B cell (primary cell): Measurements from ENCODE around the gene FAM227B. TPM values are rescaled to one million over a fixed set of nuclear protein-coding genes. Genes with fewer than 3 reads are reported as not detected.

ENCODE experiments used
- ATAC-seq: fragments of 200-7000 bp; cut with Tn5 transposase; one replicate; pipeline ENCODE4 v1.10.0; 2021; ENCODE audit warnings: low read depth, mild to moderate bottlenecking, moderate number of reproducible peaks, moderate library complexity
- CTCF ChIA-PET: fragments of 350-600 bp; sonication (Branson Sonifier 250); formaldehyde crosslinking; loops from one replicate; lab custom pipeline; 2021; ENCODE audit warnings: antibody characterized with exemption, inconsistent platforms; lab: Charles Lee
- POLR2A ChIA-PET: fragments of 350-600 bp; sonication (Branson Sonifier 250); formaldehyde crosslinking; loops from one replicate; lab custom pipeline; 2021; ENCODE audit warnings: antibody characterized with exemption; lab: Charles Lee
- DNase-seq: peaks from one replicate; pipeline ENCODE4 v3.0.0; 2013
- H2AFZ ChIP-seq: 2 replicates; pipeline ENCODE4 v1.6.1; 2012; ENCODE audit warnings: mild to moderate bottlenecking, low read depth, low read length; ENCODE audit not compliant: insufficient read depth, poor library complexity, severe bottlenecking
- H3K27ac ChIP-seq, 2 donors: 1 replicate in 1 of 2; 2 replicates in 1 of 2; pipeline ENCODE4 v1.5.1; 2012 to 2013; ENCODE audit warnings: low read length in 2 of 2, mild to moderate bottlenecking in 2 of 2, moderate library complexity in 1 of 2
- H3K27me3 ChIP-seq, 4 experiments: fragments of 200-600 bp in 1 of 4; sonication (generic) in 1 of 4; replicated peaks in 1 of 4; 1 replicate in 2 of 4; 2 replicates in 2 of 4; pipeline versions ENCODE4 v1.6.1 to v1.7.0; 2013 to 2016; ENCODE audit warnings: low read length in 3 of 4, mild to moderate bottlenecking in 2 of 4, mixed read lengths in 1 of 4, moderate library complexity in 1 of 4; ENCODE audit not compliant: insufficient read depth in 4 of 4, control insufficient read depth in 3 of 4; ENCODE audit errors: control extremely low read depth in 1 of 4
- H3K36me3 ChIP-seq, 2 experiments: replicated peaks in 1 of 2; 1 replicate in 1 of 2; 2 replicates in 1 of 2; pipeline versions ENCODE4 v1.6.1 to v1.7.1; 2013; ENCODE audit warnings: low read length in 1 of 2; ENCODE audit not compliant: insufficient read depth in 2 of 2, control insufficient read depth in 1 of 2; ENCODE audit errors: control extremely low read depth in 1 of 2, extremely low read depth in 1 of 2
- H3K4me1 ChIP-seq, 2 donors: fragments of 200-600 bp in 1 of 2; sonication (generic) in 1 of 2; 1 replicate in 1 of 2; 2 replicates in 1 of 2; pipeline versions ENCODE4 v1.5.1 to v1.6.1; 2013 to 2017; ENCODE audit warnings: low read length in 2 of 2; ENCODE audit not compliant: control insufficient read depth in 2 of 2, insufficient read depth in 2 of 2
- H3K4me2 ChIP-seq: replicated peaks from 2 replicates; pipeline ENCODE3; 2012; ENCODE audit warnings: mild to moderate bottlenecking, low read depth, low read length; ENCODE audit not compliant: poor library complexity, severe bottlenecking
- H3K4me3 ChIP-seq, 5 experiments: fragments of 200-600 bp in 1 of 5; sonication (generic) in 1 of 5; 1 replicate in 3 of 5; 2 replicates in 2 of 5; pipeline versions ENCODE4 v1.5.1 to v1.7.0; 2011 to 2016; ENCODE audit warnings: low read length in 4 of 5, mild to moderate bottlenecking in 4 of 5, low read depth in 2 of 5, control low read depth in 1 of 5, moderate library complexity in 1 of 5; ENCODE audit not compliant: insufficient read depth in 1 of 5; ENCODE audit errors: control extremely low read depth in 1 of 5, extremely low read depth in 1 of 5
- H3K79me2 ChIP-seq: fragments of 200-600 bp; sonication (generic); one replicate; pipeline ENCODE4 v1.6.0; 2016; ENCODE audit warnings: low read length; ENCODE audit not compliant: control insufficient read depth, insufficient read depth
- H3K9ac ChIP-seq: fragments of 200-600 bp; sonication (generic); 2 replicates; pipeline ENCODE4 v1.6.1; 2017; ENCODE audit warnings: mild to moderate bottlenecking, low read length, moderate library complexity
- H3K9me3 ChIP-seq, 3 donors: one replicate each; pipeline versions ENCODE4 v1.6.1 to v1.7.1; 2013; ENCODE audit warnings: low read length in 2 of 3; ENCODE audit not compliant: control insufficient read depth in 2 of 3, insufficient read depth in 1 of 3; ENCODE audit errors: control extremely low read depth in 1 of 3
- H4K20me1 ChIP-seq: 2 replicates; pipeline ENCODE4 v1.6.0; 2012; ENCODE audit warnings: mild to moderate bottlenecking, low read length; ENCODE audit not compliant: insufficient read depth, control insufficient read depth, poor library complexity, severe bottlenecking
- H3K27ac Mint-ChIP-seq: one replicate; pipeline ENCODE4 v1.8.0; 2021; ENCODE audit warnings: mixed read lengths
- H3K27me3 Mint-ChIP-seq: one replicate; pipeline ENCODE4 v1.8.0; 2021; ENCODE audit warnings: mixed read lengths
- H3K4me1 Mint-ChIP-seq: one replicate; pipeline ENCODE4 v1.8.0; 2021; ENCODE audit warnings: mixed read lengths
- H3K4me3 Mint-ChIP-seq: one replicate; pipeline ENCODE4 v1.8.0; 2021; ENCODE audit warnings: mixed read lengths
- H3K9me3 Mint-ChIP-seq: one replicate; pipeline ENCODE4 v1.8.0; 2022; ENCODE audit warnings: mixed read lengths; ENCODE audit not compliant: insufficient read depth
- EZH2 ChIP-seq: IDR thresholded peaks from 2 replicates; pipeline ENCODE4 v1.6.1; 2012; ENCODE audit warnings: borderline replicate concordance, low read depth, mild to moderate bottlenecking, moderate library complexity, low read length; ENCODE audit not compliant: insufficient read depth, poor library complexity, severe bottlenecking
- WGBS: methylation state at CpG from one replicate; pipeline ENCODE4 v1.1.5; 2013; ENCODE audit warnings: missing lambda C conversion rate; ENCODE audit not compliant: insufficient coverage; 5-methylcytosine and 5-hydroxymethylcytosine counted together
- intact Hi-C: fragments of 100-400 bp; cut with micrococcal nuclease; formaldehyde crosslinking; loops from one replicate; pipeline ENCODE4 v1.10.0; 2022
- polyA plus RNA-seq: library from polyadenylated mRNA; depleted of rRNA; stranded (reverse); fragments of >200 nt; gene quantifications from 2 replicates; pipeline ENCODE4 v1.2.3, GENCODE V29; 2012
- total RNA-seq, 2 donors: library from RNA; stranded (reverse); fragments of 120-200 nt in 1 of 2; gene quantifications; 1 replicate in 1 of 2; 2 replicates in 1 of 2; pipeline versions ENCODE4 v1.2.3 to v1.2.4, GENCODE V29; 2013 to 2022
- TF ChIP-seq, protein P1 (sequence below): fragments of 200-600 bp; IDR thresholded peaks from one replicate; pipeline ENCODE4 v1.8.0; 2022; ENCODE audit warnings: antibody characterized with exemption, mild to moderate bottlenecking

The FAM227B gene
- total and polyA plus RNA-seq, 2 donors (not counting 1 experiment from before 2014, with no cell fraction given) = 5.6 to 8.9 TPM

DNA sequence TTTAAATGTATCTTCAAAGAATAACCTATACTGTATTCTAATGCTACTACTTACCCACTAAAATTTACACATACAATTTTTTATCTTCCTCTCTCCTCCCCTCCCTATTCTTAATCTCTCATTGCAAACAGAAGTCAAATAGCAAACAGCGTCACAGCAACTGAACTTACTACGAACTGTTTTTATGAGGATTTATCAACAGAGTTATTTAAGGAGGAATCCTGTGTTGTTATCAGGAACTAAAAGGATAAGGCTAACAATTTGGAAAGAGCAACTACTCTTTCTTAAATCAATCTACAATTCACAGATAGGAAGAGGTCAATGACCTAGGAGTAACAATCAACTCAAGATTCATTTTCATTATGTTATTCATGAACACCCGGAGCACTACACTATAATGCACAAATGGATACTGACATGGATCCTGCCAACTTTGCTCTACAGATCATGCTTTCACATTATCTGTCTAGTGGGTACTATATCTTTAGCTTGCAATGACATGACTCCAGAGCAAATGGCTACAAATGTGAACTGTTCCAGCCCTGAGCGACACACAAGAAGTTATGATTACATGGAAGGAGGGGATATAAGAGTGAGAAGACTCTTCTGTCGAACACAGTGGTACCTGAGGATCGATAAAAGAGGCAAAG is 196.6 kb downstream of the FAM227B start:
- DNase-seq (no peak), ATAC-seq (no peak)
- H3K4me1 ChIP-seq = no peaks in the 10 kb centered on the region
- intact Hi-C loops = loop anchor here (5.0 kb wide), 1 partner anchor 1062 kb away; no protein-coding TSS in a partner anchor
- H3K4me3 ChIP-seq = no peak overlapping the region
- no peak overlapping the region for H3K4me2 ChIP-seq
- H3K9ac ChIP-seq = no peak overlapping the region
- Mint-ChIP-seq H3K4me1 (peaks cover 3% of the 10 kb centered on the region), H3K9me3 (no peaks in the 10 kb centered on the region), H3K27me3 (peaks cover 3% of the 10 kb centered on the region), H3K27ac (no peak overlapping the region), H3K4me3 (no peak overlapping the region)
- POLR2A ChIA-PET = no interaction called here
- H2AFZ ChIP-seq = no peak overlapping the region
- H3K27me3 ChIP-seq = no peaks in the 10 kb centered on the region
- no peaks in the 10 kb centered on the region for H3K36me3 ChIP-seq
- H3K79me2 ChIP-seq = no peaks in the 10 kb centered on the region
- H3K27ac ChIP-seq = no peak overlapping the region
- H3K9me3 ChIP-seq = no peaks in the 10 kb centered on the region
- TF ChIP-seq, protein P1, sequence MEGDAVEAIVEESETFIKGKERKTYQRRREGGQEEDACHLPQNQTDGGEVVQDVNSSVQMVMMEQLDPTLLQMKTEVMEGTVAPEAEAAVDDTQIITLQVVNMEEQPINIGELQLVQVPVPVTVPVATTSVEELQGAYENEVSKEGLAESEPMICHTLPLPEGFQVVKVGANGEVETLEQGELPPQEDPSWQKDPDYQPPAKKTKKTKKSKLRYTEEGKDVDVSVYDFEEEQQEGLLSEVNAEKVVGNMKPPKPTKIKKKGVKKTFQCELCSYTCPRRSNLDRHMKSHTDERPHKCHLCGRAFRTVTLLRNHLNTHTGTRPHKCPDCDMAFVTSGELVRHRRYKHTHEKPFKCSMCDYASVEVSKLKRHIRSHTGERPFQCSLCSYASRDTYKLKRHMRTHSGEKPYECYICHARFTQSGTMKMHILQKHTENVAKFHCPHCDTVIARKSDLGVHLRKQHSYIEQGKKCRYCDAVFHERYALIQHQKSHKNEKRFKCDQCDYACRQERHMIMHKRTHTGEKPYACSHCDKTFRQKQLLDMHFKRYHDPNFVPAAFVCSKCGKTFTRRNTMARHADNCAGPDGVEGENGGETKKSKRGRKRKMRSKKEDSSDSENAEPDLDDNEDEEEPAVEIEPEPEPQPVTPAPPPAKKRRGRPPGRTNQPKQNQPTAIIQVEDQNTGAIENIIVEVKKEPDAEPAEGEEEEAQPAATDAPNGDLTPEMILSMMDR = no peak
- TF ChIP-seq EZH2 = no peak
- WGBS = 100% methylated on average over 1 of the region's 6 CpGs
- H4K20me1 ChIP-seq = no peaks in the 10 kb centered on the region
- CTCF ChIA-PET = interaction anchor here (4.0 kb wide), 1 partner anchor 188 kb away, joined by 42 read pairs; no protein-coding TSS in a partner anchor

DNA sequence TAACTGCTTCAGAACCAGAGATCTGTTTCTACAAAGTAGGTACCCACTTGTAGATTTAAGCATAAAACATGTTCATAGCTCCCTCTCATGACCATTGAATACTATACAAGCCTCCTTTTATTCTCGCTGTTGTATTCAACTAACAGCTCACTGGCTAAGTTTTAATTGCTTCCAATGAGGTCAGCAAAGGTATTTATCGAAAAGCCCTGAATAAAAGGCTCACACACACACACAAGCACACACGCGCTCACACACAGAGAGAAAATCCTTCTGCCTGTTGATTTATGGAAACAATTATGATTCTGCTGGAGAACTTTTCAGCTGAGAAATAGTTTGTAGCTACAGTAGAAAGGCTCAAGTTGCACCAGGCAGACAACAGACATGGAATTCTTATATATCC is 197.6 kb downstream of the FAM227B start, which contains the start of gene FGF7:
Gene FGF7, plus strand, starts transcription at position 222 of the 400 bp plus-strand sequence. CDS start 1,056 bp downstream, outside the sequence.
- POLR2A ChIA-PET = no interaction called here
- no peak for TF ChIP-seq EZH2
- TF ChIP-seq, protein P1 = no peak
- peak within 1 kb of the TSS; percentile 39 for H3K4me2 ChIP-seq
- H3K4me3 ChIP-seq = peak within 1 kb of the TSS in 1 of 5 experiments; percentile 8
- H3K9ac ChIP-seq = no peak within 1 kb of the TSS
- H4K20me1 ChIP-seq = no peaks in the 10 kb centered on the region
- Mint-ChIP-seq H3K27me3 (peaks cover 3% of the 10 kb centered on the region), H3K4me1 (peaks cover 3% of the 10 kb centered on the region), H3K27ac (no peak within 1 kb of the TSS), H3K4me3 (no peak within 1 kb of the TSS), H3K9me3 (no peaks in the 10 kb centered on the region)
- whole genome bisulfite sequencing = 83% methylated on average over 1 of the region's 4 CpGs
- DNase-seq (no peak), ATAC-seq (no peak)
- H3K4me1 ChIP-seq = no peaks in the 10 kb centered on the region
- intact Hi-C loops = loop anchor here (5.0 kb wide), 1 partner anchor 1061 kb away; no protein-coding TSS in a partner anchor
- H3K27me3 ChIP-seq = no peaks in the 10 kb centered on the region
- CTCF ChIA-PET = interaction anchor here (0.9 to 5.7 kb wide), 9 partner anchors 9 to 1065 kb away, joined by 3 to 101 read pairs (median 5); no protein-coding TSS in a partner anchor
- H3K9me3 ChIP-seq = no peaks in the 10 kb centered on the region
- no peaks in the 10 kb centered on the region for H3K79me2 ChIP-seq
- H3K27ac ChIP-seq = no peak within 1 kb of the TSS
- H2AFZ ChIP-seq = no peak within 1 kb of the TSS
- H3K36me3 ChIP-seq = no peaks in the 10 kb centered on the region
